ENCODE data around the gene SVOP. TPM values are rescaled to one million over a fixed set of nuclear protein-coding genes. Genes with fewer than 3 reads are reported as not detected.

The SVOP gene
- total and polyA plus RNA-seq, 2 of the 4 experiments (the other 2 are of a cell fraction) = not detected

GRCh38 chr12:108949976-108950375, 70.9 kb downstream of the SVOP start:
- intact Hi-C loops (cut with micrococcal nuclease) = loop anchor here (2.0 to 10.0 kb wide), 5 partner anchors 91 to 379 kb away; partner anchors contain the start of genes ALKBH2 and UNG
- H2AK5ac ChIP-seq (ENCODE audit: low read depth, low read length) = no peak overlapping the region
- H3K14ac ChIP-seq (replicated peaks; ENCODE audit: low read depth, low read length) = no peak overlapping the region
- H3K9me3 ChIP-seq (ENCODE audit: control insufficient read depth, insufficient read depth, low read length) = peaks cover 4% of the 10 kb centered on the region; the same call in 1 of the 2 replicates
- H3K4me3 ChIP-seq (ENCODE audit: insufficient read depth, low read depth, low read length) = no peak overlapping the region
- no peak overlapping the region for H4K8ac ChIP-seq (ENCODE audit: low read depth in 2 of 2, low read length in 2 of 2)
- no peaks in the 10 kb centered on the region for H4K20me1 ChIP-seq (ENCODE audit: insufficient read depth, low read length)
- no CpG with 5 or more reads among the region's 1 CpG for WGBS, 2 experiments (ENCODE audit: extremely low coverage in 2 of 2, insufficient read length in 1 of 2)
- no peaks in the 10 kb centered on the region for H3K36me3 ChIP-seq (ENCODE audit: control insufficient read depth, insufficient read depth, low read length)
- no peak overlapping the region for H3K27ac ChIP-seq (ENCODE audit: insufficient read depth, low read length)
- no peak overlapping the region for H3K9ac ChIP-seq (ENCODE audit: low read depth, low read length)
- dilution Hi-C loops (cut with HindIII; ENCODE audit: low sequenced_read_pairs, unreplicated experiment) = no loop called here
- no peak overlapping the region for H3K4me2 ChIP-seq (ENCODE audit: low read depth, low read length)
- H2BK120ac ChIP-seq (ENCODE audit: low read depth, low read length) = peak overlapping the region; percentile 48; the same call in 1 of the 2 replicates
- H2BK15ac ChIP-seq (ENCODE audit: low read depth, low read length) = no peak overlapping the region
- no peak overlapping the region for H4K91ac ChIP-seq (ENCODE audit: insufficient read depth, low read depth, low read length)
- no peak overlapping the region for H2BK5ac ChIP-seq (ENCODE audit: low read depth, low read length, poor library complexity, severe bottlenecking)
- H3K79me1 ChIP-seq (ENCODE audit: low read depth in 1 of 2, low read length in 2 of 2) = no peaks in the 10 kb centered on the region
- no peak overlapping the region for H3K18ac ChIP-seq (ENCODE audit: low read depth, low read length)
- no peaks in the 10 kb centered on the region; the same call in 1 of the 2 replicates for H3K9me1 ChIP-seq (ENCODE audit: insufficient read depth, low read length)
- ChIA-PET POLR2A (ENCODE audit: unreplicated experiment) (no interaction called here), CTCF (interaction anchor here (1.6 to 2.2 kb wide), 2 partner anchors 10 to 146 kb away, joined by 9 to 11 read pairs; no protein-coding TSS in a partner anchor)
- TF ChIP-seq NFE2L2 (IDR thresholded peaks at IDR 0.05; ENCODE audit: low read depth, low read length) = no peak
- no peak for TF ChIP-seq CTCF (conservative IDR thresholded peaks at IDR 0.05; ENCODE audit: low read depth, low read length)
- no peak for TF ChIP-seq RAD21 (IDR thresholded peaks at IDR 0.05; ENCODE audit: low read length)
- no peak for TF ChIP-seq POLR2A (IDR thresholded peaks at IDR 0.05; ENCODE audit: low read depth, low read length)
- no peak for TF ChIP-seq MAZ (IDR thresholded peaks at IDR 0.05; ENCODE audit: borderline replicate concordance, low read depth, low read length)
- no peak for TF ChIP-seq FOS (IDR thresholded peaks at IDR 0.05; ENCODE audit: low read depth, low read length)
- TF ChIP-seq MXI1 (IDR thresholded peaks at IDR 0.05; ENCODE audit: borderline replicate concordance, low read depth, low read length) = no peak
- TF ChIP-seq ELK1 (IDR thresholded peaks at IDR 0.05; ENCODE audit: borderline replicate concordance, low read depth, low read length) = no peak
- no peak for TF ChIP-seq BHLHE40 (IDR thresholded peaks at IDR 0.05; ENCODE audit: low read depth, low read length)
- no peak for TF ChIP-seq CHD1 (IDR thresholded peaks at IDR 0.05; ENCODE audit: low read depth, low read length)
- H2BK20ac ChIP-seq (ENCODE audit: low read depth, low read length) = no peak overlapping the region; the same call in 1 of the 2 replicates
- 0 out of 2 replicates have a peak, but pooled peaks cover 1% of the 10 kb centered on the region for H3K4me1 ChIP-seq (ENCODE audit: control insufficient read depth, insufficient read depth, low read length)
- in situ Hi-C loops (cut with MboI; ENCODE audit: low sequenced_read_pairs) = loop anchor here (10.0 kb wide), 1 partner anchor 385 kb away; the partner anchor contains the start of genes ISCU and SART3
- ATAC-seq (ENCODE audit: low read depth) = no peak
- H2AK9ac ChIP-seq (replicated peaks; ENCODE audit: low read depth, low read length, poor library complexity) = no peak overlapping the region
- no peak overlapping the region for H2AFZ ChIP-seq (replicated peaks; ENCODE audit: low read length, poor library complexity)
- no peak overlapping the region for H3K4ac ChIP-seq (ENCODE audit: low read depth, low read length)
- H3K27me3 ChIP-seq (ENCODE audit: control insufficient read depth, insufficient read depth, low read length) = peaks cover 3% of the 10 kb centered on the region
- no peak overlapping the region for H3K56ac ChIP-seq (ENCODE audit: extremely low read depth, insufficient read depth, low read length)
- H4K5ac ChIP-seq (ENCODE audit: low read depth, low read length) = no peak overlapping the region
- H3K23ac ChIP-seq (ENCODE audit: low read depth, low read length) = no peak overlapping the region
- no peak for DNase-seq
- BruUV-seq (replicated peaks) = no TSS peak
